OCI-LY3 (cell line): Measurements from ENCODE around the gene HBA1.
"Not testable (repeated sequence)": the region's sequence is repeated elsewhere in the genome, so short reads cannot be mapped to it uniquely, and the experiment has no call there.

Source experiments
- H2AFZ ChIP-seq: fragments of 200-600, 300-600 bp; shearing (Covaris generic); 2 replicates; pipeline ENCODE4 v1.6.0; 2014; ENCODE audit warnings: antibody characterized with exemption, low read depth, low read length
- H3K27ac ChIP-seq: fragments of 200-600, 300-600 bp; sonication (generic); 2 replicates; pipeline ENCODE4 v1.5.1; 2014; ENCODE audit warnings: mild to moderate bottlenecking, low read length, moderate library complexity, mixed read lengths
- H3K27me3 ChIP-seq: fragments of 200-600, 300-600 bp; sonication (generic); 2 replicates; pipeline ENCODE4 v1.6.1; 2014; ENCODE audit warnings: low read depth, low read length, mixed read lengths
- H3K36me3 ChIP-seq: fragments of 200-600, 300-600 bp; sonication (generic); replicated peaks from 2 replicates; pipeline ENCODE3; 2014; ENCODE audit warnings: low read depth, low read length, mixed read lengths
- H3K4me1 ChIP-seq: fragments of 300-600, 200-600 bp; sonication (generic); 2 replicates; pipeline ENCODE4 v1.6.1; 2014; ENCODE audit warnings: low read length, mixed read lengths
- H3K4me2 ChIP-seq: fragments of 200-600, 300-600 bp; sonication (generic); 2 replicates; pipeline ENCODE4 v1.6.1; 2014; ENCODE audit warnings: low read length, mixed read lengths
- H3K4me3 ChIP-seq: fragments of 300-600, 200-600 bp; sonication (generic); 2 replicates; pipeline ENCODE4 v1.5.1; 2014; ENCODE audit warnings: antibody characterized with exemption, mild to moderate bottlenecking, low read length, moderate library complexity
- H3K79me2 ChIP-seq: fragments of 300-600, 200-600 bp; shearing (Covaris generic); 2 replicates; pipeline ENCODE4 v1.6.1; 2014; ENCODE audit warnings: mild to moderate bottlenecking, low read length, mixed read lengths
- H3K9ac ChIP-seq: fragments of 300-600, 200-600 bp; shearing (Covaris generic); 2 replicates; pipeline ENCODE4 v1.6.0; 2014; ENCODE audit warnings: mild to moderate bottlenecking, low read length, moderate library complexity
- H3K9me3 ChIP-seq: fragments of 200-600, 300-600 bp; shearing (Covaris generic); 2 replicates; pipeline ENCODE4 v1.6.1; 2014; ENCODE audit warnings: low read length, mixed read lengths; ENCODE audit not compliant: insufficient read depth
- H4K20me1 ChIP-seq: fragments of 200-600, 300-600 bp; sonication (generic); 2 replicates; pipeline ENCODE4 v1.6.1; 2016; ENCODE audit warnings: low read length, mixed read lengths; ENCODE audit not compliant: insufficient read depth
- CTCF ChIP-seq: fragments of 200-600, 300-600 bp; sonication (generic); IDR thresholded peaks from 2 replicates; pipeline ENCODE4 v1.5.1; 2014; ENCODE audit warnings: antibody characterized with exemption, low read length, low read depth
- EZH2phosphoT487 ChIP-seq: fragments of 200-600 bp; shearing (Covaris generic); IDR thresholded peaks from 2 replicates; pipeline ENCODE4 v1.6.1; 2018; ENCODE audit warnings: antibody characterized with exemption, mixed run types, low read depth

HBA1 gene

GRCh38 chr16:162271-162991 is 14.0 kb upstream of the HBA1 start:
- Histone ChIP-seq H3K4me3 (no peak overlapping the region), H3K4me1 (no peaks in the 10 kb centered on the region), H3K9ac (no peak overlapping the region), H3K27me3 (no peaks in the 10 kb centered on the region), H2AFZ (no peak overlapping the region), H3K27ac (no peak overlapping the region), H3K36me3 (no peaks in the 10 kb centered on the region), H4K20me1 (no peaks in the 10 kb centered on the region), H3K4me2 (no peak overlapping the region), H3K9me3 (no peaks in the 10 kb centered on the region), H3K79me2 (no peaks in the 10 kb centered on the region)
- TF ChIP-seq EZH2phosphoT487: no peak
- no peak for TF ChIP-seq CTCF

- not testable (repeated sequence) for H3K36me3 ChIP-seq, H3K27ac ChIP-seq, H4K20me1 ChIP-seq, H3K4me2 ChIP-seq, H3K4me3 ChIP-seq, H3K27me3 ChIP-seq, H2AFZ ChIP-seq, H3K9me3 ChIP-seq, H3K4me1 ChIP-seq, H3K79me2 ChIP-seq, H3K9ac ChIP-seq
These were observed 13.3 kb upstream of the HBA1 start for GRCh38 chr16:163139-163538.

- not testable (repeated sequence) for H3K79me2 ChIP-seq, H3K27ac ChIP-seq, H4K20me1 ChIP-seq, H2AFZ ChIP-seq, H3K9ac ChIP-seq, H3K36me3 ChIP-seq, H3K4me3 ChIP-seq, H3K4me1 ChIP-seq, H3K9me3 ChIP-seq, H3K27me3 ChIP-seq, H3K4me2 ChIP-seq
These were observed 12.8 kb upstream of the HBA1 start for GRCh38 chr16:163696-164095.

- not testable (repeated sequence) for H3K9me3 ChIP-seq, H3K4me1 ChIP-seq, H3K27me3 ChIP-seq, H3K4me2 ChIP-seq, H3K36me3 ChIP-seq, H3K79me2 ChIP-seq, H4K20me1 ChIP-seq, H3K27ac ChIP-seq, H2AFZ ChIP-seq, H3K9ac ChIP-seq, H3K4me3 ChIP-seq
These were observed 12.2 kb upstream of the HBA1 start for GRCh38 chr16:164134-164823.

- Histone ChIP-seq H3K4me3 (no peak overlapping the region), H3K79me2 (no peaks in the 10 kb centered on the region), H2AFZ (no peak overlapping the region), H3K4me1 (no peaks in the 10 kb centered on the region), H3K4me2 (no peak overlapping the region), H3K9ac (no peak overlapping the region), H3K27me3 (no peaks in the 10 kb centered on the region), H3K27ac (no peak overlapping the region), H4K20me1 (no peaks in the 10 kb centered on the region), H3K9me3 (no peaks in the 10 kb centered on the region), H3K36me3 (no peaks in the 10 kb centered on the region)
- TF ChIP-seq EZH2phosphoT487: no peak
- no peak for TF ChIP-seq CTCF
These were observed 11.5 kb upstream of the HBA1 start for GRCh38 chr16:164827-165538.
